ENCODE measurements around the gene IGFBP2.

DNA sequence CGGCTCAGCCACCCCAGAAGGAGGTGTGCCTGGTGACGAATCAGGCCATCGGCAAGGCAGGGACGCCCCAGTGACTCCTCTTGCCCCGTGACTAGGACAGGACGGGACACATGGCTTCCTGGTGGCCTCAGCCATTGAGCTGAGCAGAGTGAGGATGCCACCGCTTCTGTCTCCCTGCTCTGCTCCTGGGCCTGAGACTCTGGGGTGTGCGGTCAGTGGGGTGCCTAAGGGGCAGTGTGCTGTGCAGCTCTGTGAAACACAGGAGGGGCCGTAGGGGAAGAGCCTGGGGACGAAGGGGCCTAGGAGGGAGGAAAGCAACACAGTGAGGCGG lies 37.8 kb downstream of the IGFBP2 start:
- TF ChIP-seq NFIC (IDR thresholded peaks at IDR 0.05; ENCODE audit: borderline replicate concordance) (no peak), RFX5 (IDR thresholded peaks at IDR 0.05; ENCODE audit: low read length) (no peak), JUND (IDR thresholded peaks at IDR 0.05) (no peak)
- TF ChIP-seq, protein P1, sequence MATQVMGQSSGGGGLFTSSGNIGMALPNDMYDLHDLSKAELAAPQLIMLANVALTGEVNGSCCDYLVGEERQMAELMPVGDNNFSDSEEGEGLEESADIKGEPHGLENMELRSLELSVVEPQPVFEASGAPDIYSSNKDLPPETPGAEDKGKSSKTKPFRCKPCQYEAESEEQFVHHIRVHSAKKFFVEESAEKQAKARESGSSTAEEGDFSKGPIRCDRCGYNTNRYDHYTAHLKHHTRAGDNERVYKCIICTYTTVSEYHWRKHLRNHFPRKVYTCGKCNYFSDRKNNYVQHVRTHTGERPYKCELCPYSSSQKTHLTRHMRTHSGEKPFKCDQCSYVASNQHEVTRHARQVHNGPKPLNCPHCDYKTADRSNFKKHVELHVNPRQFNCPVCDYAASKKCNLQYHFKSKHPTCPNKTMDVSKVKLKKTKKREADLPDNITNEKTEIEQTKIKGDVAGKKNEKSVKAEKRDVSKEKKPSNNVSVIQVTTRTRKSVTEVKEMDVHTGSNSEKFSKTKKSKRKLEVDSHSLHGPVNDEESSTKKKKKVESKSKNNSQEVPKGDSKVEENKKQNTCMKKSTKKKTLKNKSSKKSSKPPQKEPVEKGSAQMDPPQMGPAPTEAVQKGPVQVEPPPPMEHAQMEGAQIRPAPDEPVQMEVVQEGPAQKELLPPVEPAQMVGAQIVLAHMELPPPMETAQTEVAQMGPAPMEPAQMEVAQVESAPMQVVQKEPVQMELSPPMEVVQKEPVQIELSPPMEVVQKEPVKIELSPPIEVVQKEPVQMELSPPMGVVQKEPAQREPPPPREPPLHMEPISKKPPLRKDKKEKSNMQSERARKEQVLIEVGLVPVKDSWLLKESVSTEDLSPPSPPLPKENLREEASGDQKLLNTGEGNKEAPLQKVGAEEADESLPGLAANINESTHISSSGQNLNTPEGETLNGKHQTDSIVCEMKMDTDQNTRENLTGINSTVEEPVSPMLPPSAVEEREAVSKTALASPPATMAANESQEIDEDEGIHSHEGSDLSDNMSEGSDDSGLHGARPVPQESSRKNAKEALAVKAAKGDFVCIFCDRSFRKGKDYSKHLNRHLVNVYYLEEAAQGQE (IDR thresholded peaks at IDR 0.05; ENCODE audit: low read depth, low read length) = no peak
- TF ChIP-seq, protein P2, sequence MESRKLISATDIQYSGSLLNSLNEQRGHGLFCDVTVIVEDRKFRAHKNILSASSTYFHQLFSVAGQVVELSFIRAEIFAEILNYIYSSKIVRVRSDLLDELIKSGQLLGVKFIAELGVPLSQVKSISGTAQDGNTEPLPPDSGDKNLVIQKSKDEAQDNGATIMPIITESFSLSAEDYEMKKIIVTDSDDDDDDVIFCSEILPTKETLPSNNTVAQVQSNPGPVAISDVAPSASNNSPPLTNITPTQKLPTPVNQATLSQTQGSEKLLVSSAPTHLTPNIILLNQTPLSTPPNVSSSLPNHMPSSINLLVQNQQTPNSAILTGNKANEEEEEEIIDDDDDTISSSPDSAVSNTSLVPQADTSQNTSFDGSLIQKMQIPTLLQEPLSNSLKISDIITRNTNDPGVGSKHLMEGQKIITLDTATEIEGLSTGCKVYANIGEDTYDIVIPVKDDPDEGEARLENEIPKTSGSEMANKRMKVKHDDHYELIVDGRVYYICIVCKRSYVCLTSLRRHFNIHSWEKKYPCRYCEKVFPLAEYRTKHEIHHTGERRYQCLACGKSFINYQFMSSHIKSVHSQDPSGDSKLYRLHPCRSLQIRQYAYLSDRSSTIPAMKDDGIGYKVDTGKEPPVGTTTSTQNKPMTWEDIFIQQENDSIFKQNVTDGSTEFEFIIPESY (IDR thresholded peaks at IDR 0.05; ENCODE audit: borderline replicate concordance, low read depth) = no peak
